COLO668 (cell line): Measurements from ENCODE around the gene CCDC187.

Source experiments
- DNase-seq: peaks from one replicate; lab custom pipeline; 2025; ENCODE audit not compliant: unreplicated experiment; lab: John Stamatoyannopoulos, UW

The CCDC187 gene

GRCh38 chr9:136211006-136211405, 92.9 kb downstream of the CCDC187 start:
- DNase-seq: no peak

- no peak for DNase-seq
Measured at GRCh38 chr9:136210276-136210675, 93.6 kb downstream of the CCDC187 start.

GRCh38 chr9:136209786-136210185, 94.1 kb downstream of the CCDC187 start:
- DNase-seq: no peak

GRCh38 chr9:136209232-136209631, 94.7 kb downstream of the CCDC187 start:
- no peak for DNase-seq

- no peak for DNase-seq
Measured at GRCh38 chr9:136208675-136209074, 95.2 kb downstream of the CCDC187 start.

- no peak for DNase-seq
Measured at GRCh38 chr9:136207616-136208015, 96.3 kb downstream of the CCDC187 start.

- DNase-seq: no peak
Measured at GRCh38 chr9:136206602-136207275, 97.2 kb downstream of the CCDC187 start.

- no peak for DNase-seq
Measured at GRCh38 chr9:136205707-136205992, 98.2 kb downstream of the CCDC187 start.

- no peak for DNase-seq
Measured at GRCh38 chr9:136204838-136205706, 98.8 kb downstream of the CCDC187 start, which contains the start of gene LHX3. TSS of gene LHX3 (minus strand) at chr9:136205128. CDS start at chr9:136205012, 116 bp downstream.

- DNase-seq: no peak
Measured at GRCh38 chr9:136204145-136204805, 99.6 kb downstream of the CCDC187 start.

- DNase-seq: no peak
Measured at GRCh38 chr9:136203408-136204144, 100.3 kb downstream of the CCDC187 start.

GRCh38 chr9:136202454-136203407, 101.2 kb downstream of the CCDC187 start:
- DNase-seq: no peak

- DNase-seq: no peak
Measured at GRCh38 chr9:136201609-136202453, 102.1 kb downstream of the CCDC187 start.

GRCh38 chr9:136201174-136201573, 102.7 kb downstream of the CCDC187 start:
- DNase-seq: no peak

GRCh38 chr9:136200424-136200823, 103.5 kb downstream of the CCDC187 start:
- DNase-seq: no peak
